HG03108 (cell line): ENCODE results near the gene SART1.

Experiments used
- ATAC-seq: cut with Tn5 transposase; IDR thresholded peaks from one replicate; pipeline ENCODE4 v1.9.1; 2021; ENCODE audit warnings: moderate library complexity; ENCODE audit not compliant: unreplicated experiment

Gene SART1, protein sequence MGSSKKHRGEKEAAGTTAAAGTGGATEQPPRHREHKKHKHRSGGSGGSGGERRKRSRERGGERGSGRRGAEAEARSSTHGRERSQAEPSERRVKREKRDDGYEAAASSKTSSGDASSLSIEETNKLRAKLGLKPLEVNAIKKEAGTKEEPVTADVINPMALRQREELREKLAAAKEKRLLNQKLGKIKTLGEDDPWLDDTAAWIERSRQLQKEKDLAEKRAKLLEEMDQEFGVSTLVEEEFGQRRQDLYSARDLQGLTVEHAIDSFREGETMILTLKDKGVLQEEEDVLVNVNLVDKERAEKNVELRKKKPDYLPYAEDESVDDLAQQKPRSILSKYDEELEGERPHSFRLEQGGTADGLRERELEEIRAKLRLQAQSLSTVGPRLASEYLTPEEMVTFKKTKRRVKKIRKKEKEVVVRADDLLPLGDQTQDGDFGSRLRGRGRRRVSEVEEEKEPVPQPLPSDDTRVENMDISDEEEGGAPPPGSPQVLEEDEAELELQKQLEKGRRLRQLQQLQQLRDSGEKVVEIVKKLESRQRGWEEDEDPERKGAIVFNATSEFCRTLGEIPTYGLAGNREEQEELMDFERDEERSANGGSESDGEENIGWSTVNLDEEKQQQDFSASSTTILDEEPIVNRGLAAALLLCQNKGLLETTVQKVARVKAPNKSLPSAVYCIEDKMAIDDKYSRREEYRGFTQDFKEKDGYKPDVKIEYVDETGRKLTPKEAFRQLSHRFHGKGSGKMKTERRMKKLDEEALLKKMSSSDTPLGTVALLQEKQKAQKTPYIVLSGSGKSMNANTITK

GRCh38 chr11:65961267-65962140 lies at the start of gene SART1:
Gene SART1, plus strand, starts transcription at chr11:65961734. Its CDS starts 47 bp downstream, at chr11:65961781.
- ATAC-seq: peak; percentile 81

DNA sequence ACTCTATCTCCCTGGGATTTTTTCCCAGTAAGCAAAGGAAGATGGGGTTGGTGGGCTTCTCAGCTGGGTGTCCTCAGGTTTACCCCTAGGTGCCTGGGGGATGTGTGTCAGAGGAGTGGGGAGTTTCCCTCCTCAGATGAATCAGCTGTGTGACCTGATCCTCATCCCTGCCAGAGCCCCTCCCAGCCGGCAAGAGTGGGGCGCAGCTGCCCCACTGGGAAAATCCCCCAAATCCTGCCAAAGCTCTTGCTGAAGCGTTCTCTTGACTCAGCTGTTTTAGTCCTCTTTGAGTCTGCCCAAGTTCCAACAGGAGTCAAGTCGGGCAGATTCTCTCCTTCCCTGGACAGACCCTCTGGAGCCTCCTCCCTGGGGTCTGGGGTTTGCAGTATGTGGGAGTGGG lies 48.7 kb upstream of the SART1 start:
- ATAC-seq: no peak

DNA sequence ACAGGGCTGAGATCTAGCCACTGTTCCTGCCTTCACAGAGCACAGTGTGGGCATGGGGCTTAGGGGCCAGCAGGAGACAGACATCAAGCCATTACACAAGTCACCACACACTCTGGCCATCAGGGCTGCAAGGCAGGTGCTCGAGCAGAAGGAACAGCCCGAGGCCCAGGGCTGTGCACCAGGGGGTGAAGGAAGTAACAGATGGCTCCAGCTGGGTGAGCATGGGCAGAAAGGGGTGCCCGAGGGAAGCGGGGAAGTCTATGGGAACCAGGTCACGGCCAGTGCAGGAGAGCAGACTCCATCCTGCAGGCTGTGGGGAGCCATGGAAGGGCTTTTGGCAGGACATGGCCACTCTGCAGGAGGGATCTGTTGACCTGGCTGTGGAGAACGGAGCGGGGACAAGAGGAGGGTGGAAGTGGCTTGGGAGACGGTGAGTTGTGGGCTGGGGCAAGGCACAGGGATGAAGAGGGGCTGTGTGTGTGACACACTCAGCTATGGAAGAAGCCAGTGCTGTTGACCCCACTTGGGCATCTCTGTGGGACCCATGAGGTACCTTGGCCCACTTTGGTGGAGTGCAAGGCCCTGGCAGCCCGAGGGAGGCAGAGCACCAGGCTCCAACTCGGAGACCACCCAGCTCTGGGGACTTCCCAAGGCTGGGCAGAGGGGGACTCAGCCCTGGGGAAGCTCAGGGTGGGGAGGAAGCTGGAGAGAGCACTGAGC lies 46.3 kb upstream of the SART1 start:
- ATAC-seq: no peak

DNA sequence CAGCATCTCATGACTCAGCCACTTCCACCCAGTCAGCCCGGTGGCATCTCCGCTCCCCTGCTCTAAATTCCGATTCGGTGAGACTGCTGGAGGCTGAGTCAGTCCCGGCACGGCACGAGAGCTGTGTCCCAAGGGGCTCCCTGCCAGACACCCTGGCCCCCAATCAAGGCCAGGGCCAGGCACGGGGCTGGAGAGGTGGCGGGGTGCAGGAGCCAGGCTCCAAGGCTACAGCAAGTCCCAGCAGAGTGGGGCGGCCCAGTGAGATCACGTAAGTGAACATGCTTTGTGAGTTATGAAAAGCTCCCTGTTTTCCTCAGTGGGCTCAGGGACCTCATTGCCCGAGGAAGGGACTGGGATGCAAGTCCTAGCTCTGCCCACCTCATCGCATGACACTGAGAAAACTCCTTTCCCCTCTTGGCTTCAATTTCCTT lies 45.7 kb upstream of the SART1 start:
- no peak for ATAC-seq

- no peak for ATAC-seq
Measured at GRCh38 chr11:65916391-65916790, 45.1 kb upstream of the SART1 start.

DNA sequence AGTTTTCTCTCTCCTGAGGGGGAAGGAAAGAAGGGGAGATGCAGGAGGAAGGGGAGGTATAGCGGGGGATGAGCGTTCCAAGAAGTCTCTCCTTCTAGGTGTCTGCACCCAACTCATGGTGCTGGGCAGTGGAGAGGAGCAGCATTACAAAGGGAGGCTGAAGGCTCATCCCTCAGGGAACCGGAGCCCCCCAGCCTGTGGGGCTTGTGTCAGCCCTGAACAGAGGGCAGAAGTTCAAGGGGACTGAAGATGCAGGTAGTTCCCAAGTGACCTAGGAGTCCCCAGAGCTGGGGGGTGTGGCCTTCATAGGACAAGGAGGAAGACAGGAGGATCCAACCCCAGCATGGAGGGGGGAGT lies 44.5 kb upstream of the SART1 start:
- no peak for ATAC-seq

GRCh38 chr11:65917434-65918210 lies 43.9 kb upstream of the SART1 start:
- ATAC-seq: no peak

DNA sequence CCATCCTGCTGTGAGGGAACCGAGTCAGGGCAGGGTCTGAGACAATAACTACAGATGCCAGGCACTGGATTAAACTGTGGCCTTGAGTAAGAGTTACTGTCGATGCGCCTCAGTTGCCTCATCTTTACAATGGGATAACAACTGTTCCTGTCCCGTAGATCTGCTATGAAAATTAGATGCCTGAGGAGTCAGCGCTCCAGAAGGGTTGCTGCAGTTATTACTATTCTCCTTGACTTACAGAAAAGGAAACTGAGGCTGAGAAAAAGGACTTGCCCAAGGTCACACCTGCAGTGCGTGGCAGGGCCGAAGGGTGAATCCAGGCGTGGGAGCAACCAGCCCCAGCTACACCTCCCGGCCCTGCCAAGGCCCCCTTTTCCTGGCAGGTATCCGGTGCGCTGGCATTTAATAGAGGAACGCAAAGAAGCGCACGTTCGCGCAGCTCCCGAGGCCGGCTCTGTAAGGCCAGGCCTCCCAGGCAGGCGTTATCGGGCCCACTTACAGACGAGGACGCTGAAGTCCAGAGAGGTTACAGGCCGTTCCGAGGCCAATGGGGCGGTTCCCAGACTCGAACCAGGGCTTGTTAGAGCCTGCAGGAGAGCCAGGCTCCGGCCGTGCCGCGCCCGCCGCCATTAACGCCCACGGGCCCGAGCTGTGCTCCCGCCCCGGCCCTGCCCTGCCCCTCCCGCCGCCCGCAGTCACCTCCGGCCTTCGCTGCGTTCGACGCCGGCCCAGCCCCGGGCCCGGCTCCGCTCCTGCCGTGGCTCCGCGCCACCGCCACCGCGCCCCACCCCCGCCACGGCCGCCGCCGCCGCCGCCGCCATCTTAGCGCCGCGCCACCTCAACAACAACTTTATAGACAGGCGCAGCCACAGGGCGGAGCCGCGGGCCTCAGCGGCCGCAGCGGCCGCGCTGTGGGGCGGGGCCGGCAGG lies 43.1 kb upstream of the SART1 start, which contains the start of gene C11orf68:
TSS of gene C11orf68 (minus strand) at position 852 of the 930 bp plus-strand sequence. CDS start at position 821, 31 bp downstream.
- peak; percentile 37 for ATAC-seq

DNA sequence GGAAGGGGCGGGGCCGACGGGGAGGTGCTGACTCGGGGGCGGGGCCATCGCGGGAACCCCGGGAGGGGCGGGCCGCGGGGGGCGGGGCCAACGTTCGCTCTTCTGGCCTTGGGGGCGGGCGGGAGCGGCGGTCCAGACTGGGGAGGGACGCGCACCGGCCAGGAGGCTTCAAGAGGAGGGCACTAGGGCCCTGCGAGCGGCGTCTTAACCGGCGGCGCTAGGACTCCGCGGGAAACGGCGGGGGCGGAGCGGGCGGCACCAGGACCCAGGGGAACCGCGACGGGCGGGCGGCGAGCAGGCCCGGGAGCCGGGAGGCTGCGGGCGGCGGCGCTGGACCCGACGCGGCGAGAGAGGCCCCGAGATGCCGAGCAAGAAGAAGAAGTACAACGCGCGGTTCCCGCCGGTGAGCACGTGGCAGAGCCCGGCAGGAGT lies 42.4 kb upstream of the SART1 start, which contains the start of gene DRAP1:
TSS of gene DRAP1 (plus strand) at position 286 of the 432 bp plus-strand sequence. CDS start at position 362, 76 bp downstream.
- ATAC-seq: peak; percentile 85

GRCh38 chr11:65919573-65920371 lies 41.8 kb upstream of the SART1 start:
- peak; percentile 32 for ATAC-seq

GRCh38 chr11:65920372-65920802 lies 41.1 kb upstream of the SART1 start:
- ATAC-seq: no peak

- no peak for ATAC-seq
Measured at GRCh38 chr11:65921033-65921555, 40.4 kb upstream of the SART1 start.

GRCh38 chr11:65921876-65922275 lies 39.7 kb upstream of the SART1 start:
- ATAC-seq: no peak

GRCh38 chr11:65922565-65922964 lies 39.0 kb upstream of the SART1 start:
- ATAC-seq: no peak

GRCh38 chr11:65925397-65925796 lies 36.1 kb upstream of the SART1 start:
- ATAC-seq: no peak

GRCh38 chr11:65927904-65928397 lies 33.6 kb upstream of the SART1 start:
- peak; percentile 81 for ATAC-seq

GRCh38 chr11:65928667-65929066 lies 32.9 kb upstream of the SART1 start:
- ATAC-seq: no peak
